ENCODE results near the gene TMEM191C. TPM values are rescaled to one million over a fixed set of nuclear protein-coding genes. Genes with fewer than 3 reads are reported as not detected.
"Not testable (repeated sequence)": the region's sequence is repeated elsewhere in the genome, so short reads cannot be mapped to it uniquely, and the experiment has no call there.

TMEM191C gene
- total RNA-seq (2014; rRNA removed; shearing (Covaris generic)) = 0.48 and 1.6 TPM in 2 replicates

GRCh38 chr22:21467337-21468193 lies at the start of gene TMEM191C:
TSS of gene TMEM191C (plus strand) at chr22:21467387. CDS start at chr22:21467460, 73 bp downstream.
- not testable (repeated sequence) for DNase-seq (ENCODE audit: low read depth)

GRCh38 chr22:21417853-21418252 lies 49.3 kb upstream of the TMEM191C start:
- DNase-seq (ENCODE audit: low read depth) = not testable (repeated sequence)

DNA sequence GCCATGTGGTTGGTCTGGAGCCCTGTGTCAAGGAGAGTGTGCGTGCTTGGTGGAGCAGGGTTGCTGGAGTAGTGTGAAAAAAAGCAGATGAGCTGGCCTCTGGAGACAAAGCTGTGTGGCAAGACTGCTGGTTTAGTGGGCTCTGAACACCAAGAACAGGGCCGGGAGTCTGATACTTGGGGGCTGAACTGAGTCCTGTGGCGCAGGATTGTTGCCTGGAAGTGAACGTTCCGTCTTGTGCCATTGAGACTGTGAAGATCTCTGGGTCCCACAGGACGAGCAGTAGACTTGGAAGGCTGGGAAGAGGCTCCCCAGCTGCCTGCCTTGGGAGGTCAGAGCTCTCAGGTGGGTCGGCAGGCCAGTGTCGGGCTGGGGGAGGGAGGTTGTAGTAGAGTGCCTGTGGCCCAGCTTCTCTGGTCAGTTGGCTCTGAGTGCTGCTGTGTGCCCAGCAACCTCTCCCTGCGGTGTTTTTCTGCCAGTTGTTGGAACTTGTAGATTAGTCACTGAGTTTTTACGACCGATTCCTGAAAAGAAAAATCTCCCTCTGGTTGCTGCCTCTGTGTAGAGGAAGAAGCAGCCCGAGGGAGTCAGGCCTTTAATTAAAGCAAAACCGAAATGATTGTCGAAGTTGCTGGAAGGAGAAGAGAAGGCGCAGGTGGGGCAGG lies 48.1 kb upstream of the TMEM191C start:
- DNase-seq (ENCODE audit: low read depth) = not testable (repeated sequence)

DNA sequence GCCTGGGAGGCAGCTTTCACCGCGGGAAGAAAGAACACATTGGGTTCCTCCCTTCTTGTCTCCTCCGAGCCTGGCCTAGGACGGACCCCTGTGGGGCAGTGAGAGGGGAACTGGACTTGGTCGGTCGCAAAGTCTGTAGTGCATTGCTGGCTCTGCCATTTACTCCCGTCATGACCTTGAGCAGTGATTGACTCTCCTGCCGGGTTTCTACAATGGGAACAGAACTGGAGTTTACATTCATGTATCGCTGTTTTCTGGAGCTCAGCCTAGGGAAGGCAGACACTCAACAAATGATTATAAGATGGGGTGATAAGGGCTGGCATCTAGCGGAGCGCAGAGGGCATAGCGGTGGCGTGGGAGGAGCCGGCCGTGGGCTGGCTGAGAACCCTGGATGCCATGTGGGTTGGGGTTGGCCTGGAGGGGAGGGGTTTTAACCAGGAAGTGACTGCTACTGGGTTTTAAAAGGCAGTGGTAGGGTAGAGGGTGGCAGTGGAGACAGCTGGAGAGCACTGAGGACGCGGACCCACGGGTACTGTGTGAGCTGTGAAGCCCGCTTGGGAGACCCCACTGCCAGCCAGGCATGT lies 46.9 kb upstream of the TMEM191C start:
- DNase-seq (ENCODE audit: low read depth) = not testable (repeated sequence)

GRCh38 chr22:21424084-21424709 lies 43.0 kb upstream of the TMEM191C start:
- not testable (repeated sequence) for DNase-seq (ENCODE audit: low read depth)

GRCh38 chr22:21434378-21435233 lies 32.6 kb upstream of the TMEM191C start:
- DNase-seq (ENCODE audit: low read depth) = not testable (repeated sequence)

GRCh38 chr22:21435998-21436810 lies 31.0 kb upstream of the TMEM191C start:
- DNase-seq (ENCODE audit: low read depth) = not testable (repeated sequence)

DNA sequence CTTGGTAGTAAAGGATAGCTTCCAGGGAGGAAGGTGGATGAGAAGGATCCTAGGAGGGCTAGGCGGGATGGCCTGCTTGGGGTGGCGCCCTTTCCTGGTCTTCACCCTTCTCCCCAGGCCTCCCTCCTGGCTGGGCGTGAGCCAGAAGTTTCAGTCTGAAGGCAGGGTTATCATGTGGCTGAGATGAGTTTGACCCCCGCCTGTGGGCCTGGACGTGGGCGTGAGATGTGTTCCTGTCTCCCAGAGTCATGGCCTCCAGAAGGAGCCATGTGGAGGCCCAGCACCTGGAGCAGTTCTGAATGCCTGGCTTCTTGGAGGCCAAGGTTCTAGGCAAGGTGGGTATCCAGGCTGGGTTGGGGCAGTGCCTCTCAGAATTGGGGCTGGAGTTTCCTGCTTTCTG lies 29.2 kb upstream of the TMEM191C start:
- DNase-seq (ENCODE audit: low read depth) = not testable (repeated sequence)

DNA sequence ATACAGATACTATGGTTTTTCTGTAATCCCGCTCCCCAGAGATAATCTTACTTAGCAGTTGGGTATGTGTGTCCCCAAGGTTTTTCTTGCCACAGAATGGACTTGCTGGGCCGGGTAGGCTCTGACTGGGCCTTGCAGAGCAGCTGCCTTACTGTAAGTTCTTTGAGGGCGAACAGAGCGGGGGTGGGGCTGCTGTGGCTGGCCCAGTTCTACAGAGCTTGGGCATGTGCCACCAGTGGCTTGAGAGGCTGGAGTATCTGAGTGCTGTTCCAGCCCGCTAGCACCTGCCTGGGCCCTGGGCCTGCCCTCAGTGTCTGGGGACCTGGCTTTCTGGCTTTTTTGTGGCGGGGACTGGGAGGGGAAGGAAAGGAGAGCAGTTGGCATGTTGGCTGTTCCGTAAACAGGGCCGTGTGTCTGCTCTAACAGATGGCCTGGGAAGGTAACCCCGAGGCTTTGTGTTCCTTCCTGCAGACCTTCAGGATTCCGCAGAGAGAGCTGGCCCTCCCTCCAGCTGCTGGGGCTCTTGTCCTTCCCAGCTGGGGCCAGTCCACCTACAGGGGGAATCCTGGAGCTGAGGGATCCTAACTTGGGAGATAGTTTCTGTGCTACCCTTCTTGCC lies 27.1 kb upstream of the TMEM191C start:
- DNase-seq (ENCODE audit: low read depth) = not testable (repeated sequence)

DNA sequence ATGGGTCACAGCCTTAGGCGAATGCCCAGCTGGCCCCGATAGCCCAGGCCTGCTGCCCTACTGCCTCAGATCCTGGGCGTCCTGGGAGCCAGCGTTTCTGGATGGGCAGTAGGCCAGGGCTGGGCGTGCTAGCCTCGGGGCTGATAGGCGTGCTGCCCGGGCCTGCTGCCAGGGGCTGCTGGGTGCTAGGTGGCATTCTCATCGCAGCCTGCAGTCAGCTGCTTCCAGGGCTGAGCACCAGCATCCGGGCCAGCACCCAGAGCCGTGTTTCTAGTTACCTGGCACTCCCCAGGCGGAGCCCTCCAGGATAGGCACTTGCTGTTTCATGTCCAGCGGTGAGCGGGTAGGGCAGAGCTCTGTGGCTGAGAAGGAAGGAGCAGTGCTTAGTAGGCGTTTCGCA lies 26.5 kb upstream of the TMEM191C start:
- not testable (repeated sequence) for DNase-seq (ENCODE audit: low read depth)

DNA sequence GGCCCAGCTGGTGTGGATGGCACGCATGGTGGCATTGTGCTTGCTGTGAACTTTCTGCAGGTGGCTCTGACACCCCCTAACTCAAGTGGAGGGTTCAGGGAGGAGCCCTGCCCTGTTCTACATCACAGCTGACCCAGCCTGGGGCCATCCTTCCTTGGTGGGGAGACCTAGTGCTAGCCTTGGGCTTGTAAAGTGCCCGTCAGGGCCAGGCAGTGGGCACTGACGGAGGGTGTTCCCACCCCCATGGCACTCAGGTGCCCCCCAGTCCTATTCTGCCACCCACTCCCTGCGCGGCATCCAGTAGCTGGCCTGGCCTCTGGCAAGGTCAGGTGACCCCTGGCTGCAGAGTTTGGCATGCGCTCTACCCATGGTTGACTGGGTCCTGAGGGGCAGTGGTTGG lies 26.0 kb upstream of the TMEM191C start:
- DNase-seq (ENCODE audit: low read depth) = not testable (repeated sequence)

- DNase-seq (ENCODE audit: low read depth) = not testable (repeated sequence)
Observed at GRCh38 chr22:21442123-21442522, 25.1 kb upstream of the TMEM191C start.

- DNase-seq (ENCODE audit: low read depth) = not testable (repeated sequence)
Observed at GRCh38 chr22:21442646-21443045, 24.5 kb upstream of the TMEM191C start.

DNA sequence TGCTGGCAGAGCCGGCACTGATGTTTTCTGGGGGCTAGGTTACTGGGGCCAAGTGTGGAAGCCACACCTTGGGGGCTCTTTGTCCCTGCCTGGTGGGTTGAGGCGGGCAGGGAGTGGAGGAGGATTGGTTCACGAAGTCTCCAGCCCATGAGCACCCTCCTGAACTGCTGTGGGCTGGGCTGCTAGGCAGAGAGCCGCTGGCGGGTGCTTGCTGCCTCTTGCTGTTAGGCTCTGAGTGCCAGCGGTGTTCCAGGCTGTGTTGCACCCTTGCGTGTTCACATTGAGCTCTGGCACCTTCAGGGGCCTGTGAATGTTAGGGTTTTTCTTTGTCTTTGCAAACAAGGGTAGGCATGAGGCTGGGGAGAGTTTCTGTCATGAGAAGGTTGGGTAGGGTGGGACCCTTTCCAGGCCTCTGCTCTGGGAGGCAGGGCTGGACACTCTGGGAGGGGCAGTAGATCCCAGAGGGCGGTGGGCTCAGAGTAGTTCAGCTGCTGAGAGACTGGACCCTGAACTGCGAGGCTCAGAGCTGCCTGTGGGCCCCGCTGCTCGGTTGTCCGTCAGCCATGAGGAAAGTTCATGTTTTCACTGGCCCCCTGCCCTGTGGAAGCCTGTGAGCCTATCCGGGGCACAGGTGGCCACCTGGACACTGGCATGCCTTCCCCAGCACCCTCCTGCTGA lies 24.0 kb upstream of the TMEM191C start:
- DNase-seq (ENCODE audit: low read depth) = no peak

DNA sequence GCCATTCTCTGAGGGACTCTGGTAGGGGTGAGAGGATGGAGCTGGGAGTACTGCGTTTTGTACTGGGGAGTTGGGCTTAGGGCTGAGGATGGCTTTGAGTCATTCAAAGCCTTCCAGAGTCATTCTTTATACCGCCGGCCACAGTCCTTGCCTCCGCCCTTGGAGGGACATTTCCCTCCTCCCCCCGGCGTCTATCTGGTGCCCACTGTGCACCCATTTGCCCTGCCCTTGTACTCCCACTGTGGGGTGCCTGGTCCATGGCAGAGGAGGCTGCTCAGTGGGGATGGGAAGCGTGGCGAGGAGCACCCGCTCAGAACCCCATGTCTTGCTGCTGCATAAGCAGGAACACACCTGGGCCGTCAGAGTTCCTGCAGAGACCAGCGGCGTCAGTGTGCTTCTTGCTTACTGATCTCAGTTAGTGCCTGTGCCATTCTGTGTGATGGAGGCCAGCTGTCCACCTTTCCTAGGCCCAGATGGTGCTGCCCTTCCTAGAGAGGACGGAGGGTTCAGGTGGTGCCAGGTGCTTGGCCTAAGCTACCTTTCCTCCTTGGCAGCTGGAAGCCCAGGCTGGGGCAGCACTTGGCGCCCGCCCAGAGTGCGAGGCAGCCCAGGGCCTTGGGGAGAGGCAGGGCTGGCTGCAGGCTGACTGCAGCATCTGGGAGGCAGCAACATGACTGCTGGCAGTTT lies 23.3 kb upstream of the TMEM191C start:
- no peak for DNase-seq (ENCODE audit: low read depth)

- no peak for DNase-seq (ENCODE audit: low read depth)
Observed at GRCh38 chr22:21444701-21445436, 22.3 kb upstream of the TMEM191C start.

GRCh38 chr22:21445437-21446127 lies 21.6 kb upstream of the TMEM191C start:
- DNase-seq (ENCODE audit: low read depth) = no peak
